B cell (primary cell): ENCODE results near the gene SLC6A16. TPM values are rescaled to one million over a fixed set of nuclear protein-coding genes. Genes with fewer than 3 reads are reported as not detected.

Source experiments
- ATAC-seq: fragments of 200-7000 bp; cut with Tn5 transposase; one replicate; pipeline ENCODE4 v1.10.0; 2021; ENCODE audit warnings: low read depth, mild to moderate bottlenecking, moderate number of reproducible peaks, moderate library complexity
- CTCF ChIA-PET: fragments of 350-600 bp; sonication (Branson Sonifier 250); formaldehyde crosslinking; loops from one replicate; lab custom pipeline; 2021; ENCODE audit warnings: antibody characterized with exemption, inconsistent platforms; lab: Charles Lee
- POLR2A ChIA-PET: fragments of 350-600 bp; sonication (Branson Sonifier 250); formaldehyde crosslinking; loops from one replicate; lab custom pipeline; 2021; ENCODE audit warnings: antibody characterized with exemption; lab: Charles Lee
- DNase-seq: peaks from one replicate; pipeline ENCODE4 v3.0.0; 2013
- H2AFZ ChIP-seq: 2 replicates; pipeline ENCODE4 v1.6.1; 2012; ENCODE audit warnings: mild to moderate bottlenecking, low read depth, low read length; ENCODE audit not compliant: insufficient read depth, poor library complexity, severe bottlenecking
- H3K27ac ChIP-seq, 2 donors: 1 replicate in 1 of 2; 2 replicates in 1 of 2; pipeline ENCODE4 v1.5.1; 2012 to 2013; ENCODE audit warnings: low read length in 2 of 2, mild to moderate bottlenecking in 2 of 2, moderate library complexity in 1 of 2
- H3K27me3 ChIP-seq, 4 experiments: fragments of 200-600 bp in 1 of 4; sonication (generic) in 1 of 4; replicated peaks in 1 of 4; 1 replicate in 2 of 4; 2 replicates in 2 of 4; pipeline versions ENCODE4 v1.6.1 to v1.7.0; 2013 to 2016; ENCODE audit warnings: low read length in 3 of 4, mild to moderate bottlenecking in 2 of 4, mixed read lengths in 1 of 4, moderate library complexity in 1 of 4; ENCODE audit not compliant: insufficient read depth in 4 of 4, control insufficient read depth in 3 of 4; ENCODE audit errors: control extremely low read depth in 1 of 4
- H3K36me3 ChIP-seq, 2 experiments: replicated peaks in 1 of 2; 1 replicate in 1 of 2; 2 replicates in 1 of 2; pipeline versions ENCODE4 v1.6.1 to v1.7.1; 2013; ENCODE audit warnings: low read length in 1 of 2; ENCODE audit not compliant: insufficient read depth in 2 of 2, control insufficient read depth in 1 of 2; ENCODE audit errors: control extremely low read depth in 1 of 2, extremely low read depth in 1 of 2
- H3K4me1 ChIP-seq, 2 donors: fragments of 200-600 bp in 1 of 2; sonication (generic) in 1 of 2; 1 replicate in 1 of 2; 2 replicates in 1 of 2; pipeline versions ENCODE4 v1.5.1 to v1.6.1; 2013 to 2017; ENCODE audit warnings: low read length in 2 of 2; ENCODE audit not compliant: control insufficient read depth in 2 of 2, insufficient read depth in 2 of 2
- H3K4me2 ChIP-seq: replicated peaks from 2 replicates; pipeline ENCODE3; 2012; ENCODE audit warnings: mild to moderate bottlenecking, low read depth, low read length; ENCODE audit not compliant: poor library complexity, severe bottlenecking
- H3K4me3 ChIP-seq, 5 experiments: fragments of 200-600 bp in 1 of 5; sonication (generic) in 1 of 5; 1 replicate in 3 of 5; 2 replicates in 2 of 5; pipeline versions ENCODE4 v1.5.1 to v1.7.0; 2011 to 2016; ENCODE audit warnings: low read length in 4 of 5, mild to moderate bottlenecking in 4 of 5, low read depth in 2 of 5, control low read depth in 1 of 5, moderate library complexity in 1 of 5; ENCODE audit not compliant: insufficient read depth in 1 of 5; ENCODE audit errors: control extremely low read depth in 1 of 5, extremely low read depth in 1 of 5
- H3K79me2 ChIP-seq: fragments of 200-600 bp; sonication (generic); one replicate; pipeline ENCODE4 v1.6.0; 2016; ENCODE audit warnings: low read length; ENCODE audit not compliant: control insufficient read depth, insufficient read depth
- H3K9ac ChIP-seq: fragments of 200-600 bp; sonication (generic); 2 replicates; pipeline ENCODE4 v1.6.1; 2017; ENCODE audit warnings: mild to moderate bottlenecking, low read length, moderate library complexity
- H3K9me3 ChIP-seq, 3 donors: one replicate each; pipeline versions ENCODE4 v1.6.1 to v1.7.1; 2013; ENCODE audit warnings: low read length in 2 of 3; ENCODE audit not compliant: control insufficient read depth in 2 of 3, insufficient read depth in 1 of 3; ENCODE audit errors: control extremely low read depth in 1 of 3
- H4K20me1 ChIP-seq: 2 replicates; pipeline ENCODE4 v1.6.0; 2012; ENCODE audit warnings: mild to moderate bottlenecking, low read length; ENCODE audit not compliant: insufficient read depth, control insufficient read depth, poor library complexity, severe bottlenecking
- H3K27ac Mint-ChIP-seq: one replicate; pipeline ENCODE4 v1.8.0; 2021; ENCODE audit warnings: mixed read lengths
- H3K27me3 Mint-ChIP-seq: one replicate; pipeline ENCODE4 v1.8.0; 2021; ENCODE audit warnings: mixed read lengths
- H3K4me1 Mint-ChIP-seq: one replicate; pipeline ENCODE4 v1.8.0; 2021; ENCODE audit warnings: mixed read lengths
- H3K4me3 Mint-ChIP-seq: one replicate; pipeline ENCODE4 v1.8.0; 2021; ENCODE audit warnings: mixed read lengths
- H3K9me3 Mint-ChIP-seq: one replicate; pipeline ENCODE4 v1.8.0; 2022; ENCODE audit warnings: mixed read lengths; ENCODE audit not compliant: insufficient read depth
- EZH2 ChIP-seq: IDR thresholded peaks from 2 replicates; pipeline ENCODE4 v1.6.1; 2012; ENCODE audit warnings: borderline replicate concordance, low read depth, mild to moderate bottlenecking, moderate library complexity, low read length; ENCODE audit not compliant: insufficient read depth, poor library complexity, severe bottlenecking
- WGBS: methylation state at CpG from one replicate; pipeline ENCODE4 v1.1.5; 2013; ENCODE audit warnings: missing lambda C conversion rate; ENCODE audit not compliant: insufficient coverage; 5-methylcytosine and 5-hydroxymethylcytosine counted together
- intact Hi-C: fragments of 100-400 bp; cut with micrococcal nuclease; formaldehyde crosslinking; loops from one replicate; pipeline ENCODE4 v1.10.0; 2022
- polyA plus RNA-seq: library from polyadenylated mRNA; depleted of rRNA; stranded (reverse); fragments of >200 nt; gene quantifications from 2 replicates; pipeline ENCODE4 v1.2.3, GENCODE V29; 2012
- total RNA-seq, 2 donors: library from RNA; stranded (reverse); fragments of 120-200 nt in 1 of 2; gene quantifications; 1 replicate in 1 of 2; 2 replicates in 1 of 2; pipeline versions ENCODE4 v1.2.3 to v1.2.4, GENCODE V29; 2013 to 2022
- TF ChIP-seq, protein P1 (sequence below): fragments of 200-600 bp; IDR thresholded peaks from one replicate; pipeline ENCODE4 v1.8.0; 2022; ENCODE audit warnings: antibody characterized with exemption, mild to moderate bottlenecking

Gene SLC6A16
- total and polyA plus RNA-seq, 2 donors (not counting 1 experiment from before 2014, with no cell fraction given), result 22.3 to 68.4 TPM

DNA sequence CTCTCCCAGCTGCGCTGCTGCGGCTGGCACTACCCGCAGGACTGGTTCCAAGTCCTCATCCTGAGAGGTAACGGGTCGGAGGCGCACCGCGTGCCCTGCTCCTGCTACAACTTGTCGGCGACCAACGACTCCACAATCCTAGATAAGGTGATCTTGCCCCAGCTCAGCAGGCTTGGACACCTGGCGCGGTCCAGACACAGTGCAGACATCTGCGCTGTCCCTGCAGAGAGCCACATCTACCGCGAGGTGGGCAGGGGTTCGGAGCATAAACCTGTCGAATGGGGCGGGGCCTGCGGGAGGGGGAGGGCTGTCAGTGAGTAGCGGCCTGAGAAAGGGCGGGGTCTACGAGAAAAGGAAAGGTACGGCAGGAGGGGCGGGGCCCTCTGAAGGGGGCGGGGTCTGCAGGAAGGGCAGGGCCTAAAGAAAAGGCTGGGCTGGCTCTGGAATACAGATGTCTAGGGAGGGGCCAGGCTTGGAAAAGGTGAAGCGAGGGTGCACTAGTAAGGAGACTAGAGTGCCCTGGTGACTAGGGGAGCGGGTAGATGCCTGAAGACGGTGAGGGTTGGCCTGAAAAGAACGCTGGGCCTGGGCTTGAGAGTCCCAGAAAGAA is 13.8 kb upstream of the SLC6A16 start:
- peak overlapping the region; percentile 88 for H3K27ac Mint-ChIP-seq
- TF ChIP-seq EZH2, result no peak
- TF ChIP-seq, protein P1, sequence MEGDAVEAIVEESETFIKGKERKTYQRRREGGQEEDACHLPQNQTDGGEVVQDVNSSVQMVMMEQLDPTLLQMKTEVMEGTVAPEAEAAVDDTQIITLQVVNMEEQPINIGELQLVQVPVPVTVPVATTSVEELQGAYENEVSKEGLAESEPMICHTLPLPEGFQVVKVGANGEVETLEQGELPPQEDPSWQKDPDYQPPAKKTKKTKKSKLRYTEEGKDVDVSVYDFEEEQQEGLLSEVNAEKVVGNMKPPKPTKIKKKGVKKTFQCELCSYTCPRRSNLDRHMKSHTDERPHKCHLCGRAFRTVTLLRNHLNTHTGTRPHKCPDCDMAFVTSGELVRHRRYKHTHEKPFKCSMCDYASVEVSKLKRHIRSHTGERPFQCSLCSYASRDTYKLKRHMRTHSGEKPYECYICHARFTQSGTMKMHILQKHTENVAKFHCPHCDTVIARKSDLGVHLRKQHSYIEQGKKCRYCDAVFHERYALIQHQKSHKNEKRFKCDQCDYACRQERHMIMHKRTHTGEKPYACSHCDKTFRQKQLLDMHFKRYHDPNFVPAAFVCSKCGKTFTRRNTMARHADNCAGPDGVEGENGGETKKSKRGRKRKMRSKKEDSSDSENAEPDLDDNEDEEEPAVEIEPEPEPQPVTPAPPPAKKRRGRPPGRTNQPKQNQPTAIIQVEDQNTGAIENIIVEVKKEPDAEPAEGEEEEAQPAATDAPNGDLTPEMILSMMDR, result no peak
- Histone ChIP-seq H3K9me3 (peaks cover 0 to 28% (median 15%) of the 10 kb centered on the region in 3 donors), H2AFZ (no peak overlapping the region), H3K9ac (peak overlapping the region; percentile 89), H3K79me2 (peaks cover 55% of the 10 kb centered on the region), H3K27me3 (no peaks in the 10 kb centered on the region), H3K4me1 (peaks cover 58 to 83% of the 10 kb centered on the region in 2 donors), H3K4me3 (peak overlapping the region in 4 of 5 experiments; percentile 94 to 98 (median 98)), H3K4me2 (peak overlapping the region; percentile 100), H4K20me1 (peaks cover 47% of the 10 kb centered on the region), H3K27ac (peak overlapping the region; percentile 89 to 93), H3K36me3 (peaks cover 0 to 62% of the 10 kb centered on the region in 2 experiments)
- DNase-seq (peak; percentile 63), ATAC-seq (no peak)
- POLR2A ChIA-PET, result interaction anchor here (0.7 to 5.6 kb wide), 5 partner anchors 9 to 337 kb away, joined by 3 to 72 read pairs (median 5); no protein-coding TSS in a partner anchor
- H3K27me3 Mint-ChIP-seq, result no peaks in the 10 kb centered on the region
- intact Hi-C loops, result no loop called here
- no peaks in the 10 kb centered on the region for H3K9me3 Mint-ChIP-seq
- CTCF ChIA-PET, result interaction anchor here (2.6 kb wide), 2 partner anchors 14 to 131 kb away, joined by 8 to 25 read pairs; partner anchors contain the start of gene SLC6A16
- H3K4me1 Mint-ChIP-seq, result peaks cover 76% of the 10 kb centered on the region
- peak overlapping the region; percentile 100 for H3K4me3 Mint-ChIP-seq
- 85% methylated on average over 27 of the region's 30 CpGs for WGBS
